ENCODE measurements around the gene SMC5. TPM values are rescaled to one million over a fixed set of nuclear protein-coding genes. Genes with fewer than 3 reads are reported as not detected.

SMC5 gene
- total RNA-seq, 1 donor from 2014 or later = 27.4 TPM

- TF ChIP-seq CTCF (IDR thresholded peaks at IDR 0.05; ENCODE audit: insufficient read depth, low read depth, low read length) (no peak), EZH2 (IDR thresholded peaks at IDR 0.05; ENCODE audit: insufficient read depth, low read length) (no peak)
- Mint-ChIP-seq H3K36me3 (ENCODE audit: low read depth, unreplicated experiment) (peaks cover 11% of the 10 kb centered on the region), H3K27ac (ENCODE audit: unreplicated experiment) (peak overlapping the region; percentile 99), H3K4me3 (ENCODE audit: unreplicated experiment) (peak overlapping the region; percentile 88), H3K4me1 (ENCODE audit: low read depth, unreplicated experiment) (peaks cover 51% of the 10 kb centered on the region), H3K9me3 (ENCODE audit: unreplicated experiment) (peaks cover 1% of the 10 kb centered on the region), H3K27me3 (ENCODE audit: low read depth, unreplicated experiment) (no peaks in the 10 kb centered on the region)
- DNase-seq (ENCODE audit: low read depth) (peak; percentile 57), FAIRE-seq (peak; percentile 17)
- peaks cover 65% of the 10 kb centered on the region for H3K79me2 ChIP-seq (ENCODE audit: insufficient read depth, low read length)
- peaks cover 40% of the 10 kb centered on the region for H3K4me1 ChIP-seq (ENCODE audit: insufficient read depth, low read length)
- no peaks in the 10 kb centered on the region for H3K27me3 ChIP-seq (ENCODE audit: insufficient read depth, low read length)
- peaks cover 41% of the 10 kb centered on the region for H4K20me1 ChIP-seq (ENCODE audit: insufficient read depth, low read length)
- H2AFZ ChIP-seq (ENCODE audit: low read depth, low read length) = peak overlapping the region; percentile 65
- H3K4me3 ChIP-seq (ENCODE audit: insufficient read depth, low read depth, low read length) = peak overlapping the region; percentile 65
- H3K9me3 ChIP-seq (ENCODE audit: insufficient read depth, low read depth, low read length) = no peaks in the 10 kb centered on the region
- peaks cover 13% of the 10 kb centered on the region for H3K36me3 ChIP-seq (ENCODE audit: insufficient read depth, low read length)
- peak overlapping the region; percentile 94 for H3K4me2 ChIP-seq (ENCODE audit: low read length)
- H3K27ac ChIP-seq (ENCODE audit: low read depth, low read length) = peak overlapping the region; percentile 97
- H3K9ac ChIP-seq (ENCODE audit: low read length) = peak overlapping the region; percentile 99
Observed at GRCh38 chr9:70257991-70258691, 637 bp upstream of the SMC5 start.

- Histone ChIP-seq H3K36me3 (ENCODE audit: insufficient read depth, low read length) (peaks cover 17% of the 10 kb centered on the region), H3K4me1 (ENCODE audit: insufficient read depth, low read length) (peaks cover 41% of the 10 kb centered on the region), H3K4me2 (ENCODE audit: low read length) (peak overlapping the region; percentile 94), H4K20me1 (ENCODE audit: insufficient read depth, low read length) (peaks cover 50% of the 10 kb centered on the region), H3K79me2 (ENCODE audit: insufficient read depth, low read length) (peaks cover 79% of the 10 kb centered on the region), H3K4me3 (ENCODE audit: insufficient read depth, low read depth, low read length) (peak overlapping the region; percentile 98), H3K27me3 (ENCODE audit: insufficient read depth, low read length) (no peaks in the 10 kb centered on the region), H3K9me3 (ENCODE audit: insufficient read depth, low read depth, low read length) (no peaks in the 10 kb centered on the region), H3K27ac (ENCODE audit: low read depth, low read length) (peak overlapping the region; percentile 97), H2AFZ (ENCODE audit: low read depth, low read length) (no peak overlapping the region), H3K9ac (ENCODE audit: low read length) (peak overlapping the region; percentile 99)
- H3K36me3 Mint-ChIP-seq (ENCODE audit: low read depth, unreplicated experiment) = peaks cover 11% of the 10 kb centered on the region
- H3K27ac Mint-ChIP-seq (ENCODE audit: unreplicated experiment) = peak overlapping the region; percentile 91
- no peak for FAIRE-seq
- H3K4me3 Mint-ChIP-seq (ENCODE audit: unreplicated experiment) = peak overlapping the region; percentile 93
- no peak for TF ChIP-seq EZH2 (IDR thresholded peaks at IDR 0.05; ENCODE audit: insufficient read depth, low read length)
- TF ChIP-seq CTCF (IDR thresholded peaks at IDR 0.05; ENCODE audit: insufficient read depth, low read depth, low read length) = no peak
- H3K4me1 Mint-ChIP-seq (ENCODE audit: low read depth, unreplicated experiment) = peaks cover 47% of the 10 kb centered on the region
- H3K27me3 Mint-ChIP-seq (ENCODE audit: low read depth, unreplicated experiment) = no peaks in the 10 kb centered on the region
- H3K9me3 Mint-ChIP-seq (ENCODE audit: unreplicated experiment) = peaks cover 1% of the 10 kb centered on the region
- DNase-seq (ENCODE audit: low read depth) = no peak
Observed at GRCh38 chr9:70259512-70259802, 679 bp downstream of the SMC5 start.

GRCh38 chr9:70260007-70260443 lies 1.2 kb downstream of the SMC5 start:
- Mint-ChIP-seq H3K4me1 (ENCODE audit: low read depth, unreplicated experiment) (peaks cover 45% of the 10 kb centered on the region), H3K27ac (ENCODE audit: unreplicated experiment) (peak overlapping the region; percentile 91), H3K36me3 (ENCODE audit: low read depth, unreplicated experiment) (peaks cover 14% of the 10 kb centered on the region), H3K9me3 (ENCODE audit: unreplicated experiment) (peaks cover 1% of the 10 kb centered on the region), H3K4me3 (ENCODE audit: unreplicated experiment) (peak overlapping the region; percentile 93), H3K27me3 (ENCODE audit: low read depth, unreplicated experiment) (no peaks in the 10 kb centered on the region)
- no peak for FAIRE-seq
- Histone ChIP-seq H3K9ac (ENCODE audit: low read length) (peak overlapping the region; percentile 99), H3K4me3 (ENCODE audit: insufficient read depth, low read depth, low read length) (peak overlapping the region; percentile 98), H2AFZ (ENCODE audit: low read depth, low read length) (no peak overlapping the region), H3K27me3 (ENCODE audit: insufficient read depth, low read length) (no peaks in the 10 kb centered on the region), H3K4me2 (ENCODE audit: low read length) (peak overlapping the region; percentile 94), H3K36me3 (ENCODE audit: insufficient read depth, low read length) (peaks cover 23% of the 10 kb centered on the region), H3K9me3 (ENCODE audit: insufficient read depth, low read depth, low read length) (no peaks in the 10 kb centered on the region), H3K27ac (ENCODE audit: low read depth, low read length) (peak overlapping the region; percentile 97), H3K4me1 (ENCODE audit: insufficient read depth, low read length) (peaks cover 41% of the 10 kb centered on the region), H4K20me1 (ENCODE audit: insufficient read depth, low read length) (peaks cover 51% of the 10 kb centered on the region), H3K79me2 (ENCODE audit: insufficient read depth, low read length) (peaks cover 84% of the 10 kb centered on the region)
- no peak for DNase-seq (ENCODE audit: low read depth)
- TF ChIP-seq CTCF (IDR thresholded peaks at IDR 0.05; ENCODE audit: insufficient read depth, low read depth, low read length) (no peak), EZH2 (IDR thresholded peaks at IDR 0.05; ENCODE audit: insufficient read depth, low read length) (no peak)
